Skeletal muscle tissue (tissue), 4 donors: Measurements from ENCODE around the gene KRTAP10-11. TPM values are rescaled to one million over a fixed set of nuclear protein-coding genes. Genes with fewer than 3 reads are reported as not detected.
"Not testable (repeated sequence)": the region's sequence is repeated elsewhere in the genome, so short reads cannot be mapped to it uniquely, and the experiment has no call there.

Experiments used
- H3K27ac ChIP-seq: one replicate; pipeline ENCODE4 v1.7.0; 2013; ENCODE audit warnings: mild to moderate bottlenecking, low read depth, low read length, inconsistent platforms
- H3K27me3 ChIP-seq, 3 donors: one replicate each; pipeline ENCODE4 v1.7.0; 2013; ENCODE audit warnings: low read length in 3 of 3; ENCODE audit not compliant: control insufficient read depth in 3 of 3, insufficient read depth in 3 of 3
- H3K36me3 ChIP-seq, 3 donors: one replicate each; pipeline ENCODE4 v1.7.0; 2013; ENCODE audit warnings: low read length in 3 of 3; ENCODE audit not compliant: control insufficient read depth in 3 of 3, insufficient read depth in 3 of 3
- H3K4me1 ChIP-seq, 3 donors: one replicate each; pipeline ENCODE4 v1.7.0; 2013; ENCODE audit warnings: low read length in 3 of 3, mild to moderate bottlenecking in 3 of 3; ENCODE audit not compliant: control insufficient read depth in 3 of 3, insufficient read depth in 3 of 3
- H3K4me3 ChIP-seq, 3 donors: one replicate each; pipeline ENCODE4 v1.7.0; 2013; ENCODE audit warnings: low read length in 3 of 3
- H3K9ac ChIP-seq, 3 donors: one replicate each; pipeline ENCODE4 v1.7.0; 2013; ENCODE audit warnings: low read length in 3 of 3, mild to moderate bottlenecking in 3 of 3, moderate library complexity in 2 of 3, low read depth in 1 of 3
- H3K9me3 ChIP-seq, 3 donors: one replicate each; pipeline ENCODE4 v1.7.0; 2013; ENCODE audit warnings: low read length in 3 of 3; ENCODE audit not compliant: control insufficient read depth in 3 of 3
- total RNA-seq: library from RNA; depleted of rRNA; stranded (reverse); fragments of >200 nt; gene quantifications from one replicate; pipeline ENCODE4 v1.2.3, GENCODE V29; 2014
- donor health status: Osteomylitis.

Gene KRTAP10-11
- total RNA-seq, 1 donor from 2014 or later: not detected

- Histone ChIP-seq H3K9ac (no peak overlapping the region), H3K36me3 (no peaks in the 10 kb centered on the region), H3K4me3 (no peak overlapping the region), H3K27ac (no peak overlapping the region), H3K9me3 (no peaks in the 10 kb centered on the region), H3K4me1 (no peaks in the 10 kb centered on the region), H3K27me3 (peaks cover 8 to 21% (median 20%) of the 10 kb centered on the region in 3 donors)
Measured at GRCh38 chr21:44658913-44659595, 12.8 kb downstream of the KRTAP10-11 start.

GRCh38 chr21:44661567-44661966 is 15.4 kb downstream of the KRTAP10-11 start:
- H3K4me3 ChIP-seq, H3K4me1 ChIP-seq, H3K36me3 ChIP-seq, H3K27ac ChIP-seq, H3K9me3 ChIP-seq, H3K9ac ChIP-seq: not testable (repeated sequence)
- H3K27me3 ChIP-seq: peaks cover 8 to 16% (median 13%) of the 10 kb centered on the region in 3 donors

- no peaks in the 10 kb centered on the region for H3K9me3 ChIP-seq
- no peaks in the 10 kb centered on the region for H3K36me3 ChIP-seq
Measured at GRCh38 chr21:44664691-44665090, 18.5 kb downstream of the KRTAP10-11 start.

GRCh38 chr21:44666401-44667320 is 20.4 kb downstream of the KRTAP10-11 start, which contains the start of gene KRTAP12-2:
Gene KRTAP12-2, minus strand, starts transcription at chr21:44666927. Its CDS starts 41 bp downstream, at chr21:44666886.
- peaks cover 0 to 7% (median 4%) of the 10 kb centered on the region in 3 donors for H3K9me3 ChIP-seq
- no peak within 1 kb of the TSS for H3K27ac ChIP-seq
- no peak within 1 kb of the TSS for H3K4me3 ChIP-seq
- no peaks in the 10 kb centered on the region for H3K36me3 ChIP-seq
- no peak within 1 kb of the TSS for H3K9ac ChIP-seq
- H3K4me1 ChIP-seq: no peaks in the 10 kb centered on the region
- peaks cover 0 to 8% (median 0%) of the 10 kb centered on the region in 3 donors for H3K27me3 ChIP-seq

More at GRCh38 chr21:44664691-44665090, 18.5 kb downstream of the KRTAP10-11 start:
- H3K4me3 ChIP-seq: no peak overlapping the region
- no peak overlapping the region for H3K9ac ChIP-seq
- H3K27me3 ChIP-seq: peaks cover 0 to 3% (median 0%) of the 10 kb centered on the region in 3 donors
- no peaks in the 10 kb centered on the region for H3K4me1 ChIP-seq
- H3K27ac ChIP-seq: no peak overlapping the region

- Histone ChIP-seq H3K4me3 (no peak overlapping the region), H3K9ac (no peak overlapping the region), H3K27ac (no peak overlapping the region), H3K36me3 (no peaks in the 10 kb centered on the region), H3K27me3 (peaks cover 0 to 8% (median 0%) of the 10 kb centered on the region in 3 donors), H3K9me3 (peaks cover 0 to 7% (median 4%) of the 10 kb centered on the region in 3 donors), H3K4me1 (no peaks in the 10 kb centered on the region)
Measured at GRCh38 chr21:44667612-44668011, 21.4 kb downstream of the KRTAP10-11 start.

- Histone ChIP-seq H3K36me3 (no peaks in the 10 kb centered on the region), H3K9ac (no peak overlapping the region), H3K27ac (no peak overlapping the region), H3K9me3 (peaks cover 0 to 7% (median 4%) of the 10 kb centered on the region in 3 donors), H3K4me1 (no peaks in the 10 kb centered on the region), H3K4me3 (no peak overlapping the region), H3K27me3 (peaks cover 0 to 8% (median 0%) of the 10 kb centered on the region in 3 donors)
Measured at GRCh38 chr21:44670642-44671432, 24.6 kb downstream of the KRTAP10-11 start.

- peaks cover 0 to 7% (median 4%) of the 10 kb centered on the region in 3 donors for H3K9me3 ChIP-seq
- no peak overlapping the region for H3K4me3 ChIP-seq
- no peak overlapping the region for H3K9ac ChIP-seq
- H3K4me1 ChIP-seq: no peaks in the 10 kb centered on the region
- no peak overlapping the region for H3K27ac ChIP-seq
- H3K27me3 ChIP-seq: peaks cover 0 to 10% (median under 1%) of the 10 kb centered on the region in 3 donors
- H3K36me3 ChIP-seq: no peaks in the 10 kb centered on the region
Measured at GRCh38 chr21:44671911-44672310, 25.7 kb downstream of the KRTAP10-11 start.

- Histone ChIP-seq H3K36me3 (no peaks in the 10 kb centered on the region), H3K4me1 (no peaks in the 10 kb centered on the region), H3K27me3 (peaks cover 0 to 17% (median 11%) of the 10 kb centered on the region in 3 donors), H3K9ac (no peak overlapping the region), H3K9me3 (no peaks in the 10 kb centered on the region), H3K4me3 (no peak overlapping the region), H3K27ac (no peak overlapping the region)
Measured at GRCh38 chr21:44677881-44678280, 31.7 kb downstream of the KRTAP10-11 start.

GRCh38 chr21:44681152-44681551 is 34.9 kb downstream of the KRTAP10-11 start:
- Histone ChIP-seq H3K9me3 (no peaks in the 10 kb centered on the region), H3K27me3 (peaks cover 0 to 33% (median 18%) of the 10 kb centered on the region in 3 donors), H3K36me3 (no peaks in the 10 kb centered on the region), H3K4me3 (no peak overlapping the region), H3K4me1 (no peaks in the 10 kb centered on the region), H3K27ac (no peak overlapping the region), H3K9ac (no peak overlapping the region)
